Naive thymus-derived CD4-positive, alpha-beta T cell (primary cell): ENCODE measurements around the gene DNAH6. TPM values are rescaled to one million over a fixed set of nuclear protein-coding genes. Genes with fewer than 3 reads are reported as not detected.

ENCODE experiments used
- ATAC-seq: fragments of 150-1000 bp; cut with Tn5 transposase; 2 replicates; pipeline ENCODE4 v1.10.0; 2021; ENCODE audit warnings: mild to moderate bottlenecking, moderate library complexity
- CTCF ChIA-PET: fragments of 350-600 bp; sonication (Branson Sonifier 250); formaldehyde crosslinking; loops from one replicate; lab custom pipeline; 2021; ENCODE audit warnings: antibody characterized with exemption; lab: Charles Lee
- POLR2A ChIA-PET: fragments of 350-600 bp; sonication (Branson Sonifier 250); formaldehyde crosslinking; loops from one replicate; lab custom pipeline; 2021; ENCODE audit warnings: antibody characterized with exemption, inconsistent platforms; lab: Charles Lee
- DNase-seq, 9 donors: peaks; one replicate each; pipeline versions ENCODE4 v3.0.0 to v3.0.0-alpha.2; 2020 to 2022; ENCODE audit warnings: mixed read lengths in 1 of 9
- H3K27ac ChIP-seq: one replicate; pipeline ENCODE4 v1.7.0; 2013; ENCODE audit warnings: mild to moderate bottlenecking, low read depth, low read length, moderate library complexity
- H3K27me3 ChIP-seq, 2 donors: one replicate each; pipeline ENCODE4 v1.7.0; 2013; ENCODE audit warnings: low read length in 2 of 2, mild to moderate bottlenecking in 2 of 2, moderate library complexity in 2 of 2; ENCODE audit not compliant: control insufficient read depth in 2 of 2, insufficient read depth in 2 of 2
- H3K36me3 ChIP-seq, 3 experiments: 1 replicate in 2 of 3; 2 replicates in 1 of 3; pipeline ENCODE4 v1.7.0; 2013; ENCODE audit warnings: low read length in 3 of 3, mild to moderate bottlenecking in 3 of 3, moderate library complexity in 1 of 3; ENCODE audit not compliant: insufficient read depth in 3 of 3, control insufficient read depth in 2 of 3
- H3K4me1 ChIP-seq, 2 donors: one replicate each; pipeline ENCODE4 v1.7.0; 2013; ENCODE audit warnings: low read length in 2 of 2, mild to moderate bottlenecking in 2 of 2, moderate library complexity in 1 of 2; ENCODE audit not compliant: control insufficient read depth in 2 of 2, insufficient read depth in 2 of 2
- H3K4me3 ChIP-seq: 2 replicates; pipeline ENCODE4 v1.7.0; 2013; ENCODE audit warnings: mild to moderate bottlenecking, low read length
- H3K9me3 ChIP-seq, 3 experiments: 1 replicate in 2 of 3; 2 replicates in 1 of 3; pipeline ENCODE4 v1.7.0; 2013; ENCODE audit warnings: low read length in 3 of 3; ENCODE audit not compliant: control insufficient read depth in 2 of 3
- H3K27ac Mint-ChIP-seq, 9 donors: one replicate each; pipeline ENCODE4 v1.8.0; 2020 to 2022; ENCODE audit warnings: mixed read lengths in 9 of 9, mild to moderate bottlenecking in 8 of 9, moderate library complexity in 5 of 9, inconsistent platforms in 2 of 9
- H3K27me3 Mint-ChIP-seq, 5 donors: one replicate each; pipeline ENCODE4 v1.8.0; 2021 to 2022; ENCODE audit warnings: mixed read lengths in 5 of 5, mild to moderate bottlenecking in 1 of 5
- H3K36me3 Mint-ChIP-seq, 5 donors: one replicate each; pipeline ENCODE4 v1.8.0; 2020 to 2022; ENCODE audit warnings: mixed read lengths in 5 of 5, mild to moderate bottlenecking in 3 of 5, inconsistent platforms in 1 of 5
- H3K4me1 Mint-ChIP-seq, 7 donors: one replicate each; pipeline ENCODE4 v1.8.0; 2020 to 2022; ENCODE audit warnings: mixed read lengths in 7 of 7, mild to moderate bottlenecking in 3 of 7, inconsistent platforms in 1 of 7
- H3K4me3 Mint-ChIP-seq, 10 donors: one replicate each; pipeline ENCODE4 v1.8.0; 2020 to 2022; ENCODE audit warnings: mild to moderate bottlenecking in 10 of 10, mixed read lengths in 10 of 10, moderate library complexity in 6 of 10, inconsistent platforms in 2 of 10
- H3K9me3 Mint-ChIP-seq, 11 donors: one replicate each; pipeline ENCODE4 v1.8.0; 2020 to 2022; ENCODE audit warnings: mixed read lengths in 11 of 11, mild to moderate bottlenecking in 4 of 11, inconsistent platforms in 1 of 11, moderate library complexity in 1 of 11
- intact Hi-C, 2 donors: fragments of 100-400 bp; cut with micrococcal nuclease; formaldehyde crosslinking; loops; one replicate each; pipeline ENCODE4 v1.15.1; 2023
- polyA plus RNA-seq, 2 donors: library from polyadenylated mRNA; unstranded; fragments of 300-500 nt; fragmentation: Illumina TruSeq; gene quantifications; one replicate each; pipeline ENCODE4 v1.2.3, GENCODE V29; 2021
- total RNA-seq, 6 experiments: library from RNA in 5 of 6; stranded (reverse) in 5 of 6; gene quantifications; 1 replicate in 5 of 6; 2 replicates in 1 of 6; pipeline ENCODE4 v1.2.3 and lab custom pipeline; 2021 to 2026

Gene DNAH6
- total and polyA plus RNA-seq, 7 experiments from 2014 or later = 0.73 to 2.3 (median 1.3) TPM

GRCh38 chr2:84796798-84797197 is 280.5 kb downstream of the DNAH6 start:
- POLR2A ChIA-PET = interaction anchor here (0.5 to 1.7 kb wide), 9 partner anchors 9 to 147 kb away, joined by 3 to 6 read pairs (median 3); no protein-coding TSS in a partner anchor
- Histone ChIP-seq H3K4me1 (peaks cover 6 to 12% of the 10 kb centered on the region in 2 donors), H3K4me3 (no peak overlapping the region), H3K27ac (no peak overlapping the region), H3K36me3 (no peaks in the 10 kb centered on the region), H3K9me3 (no peaks in the 10 kb centered on the region), H3K27me3 (no peaks in the 10 kb centered on the region)
- DNase-seq (no peak), ATAC-seq (no peak)
- H3K4me1 Mint-ChIP-seq = peaks cover 10 to 46% (median 40%) of the 10 kb centered on the region in 7 donors
- H3K27me3 Mint-ChIP-seq = no peaks in the 10 kb centered on the region
- CTCF ChIA-PET = no interaction called here
- intact Hi-C loops = no loop called here
- peaks cover 0 to 26% (median 10%) of the 10 kb centered on the region in 5 donors for H3K36me3 Mint-ChIP-seq
- H3K9me3 Mint-ChIP-seq = peaks cover 2 to 23% (median 9%) of the 10 kb centered on the region in 11 donors
- no peak overlapping the region for H3K4me3 Mint-ChIP-seq
- peak overlapping the region in 1 of 9 donors; percentile 53 for H3K27ac Mint-ChIP-seq

DNA sequence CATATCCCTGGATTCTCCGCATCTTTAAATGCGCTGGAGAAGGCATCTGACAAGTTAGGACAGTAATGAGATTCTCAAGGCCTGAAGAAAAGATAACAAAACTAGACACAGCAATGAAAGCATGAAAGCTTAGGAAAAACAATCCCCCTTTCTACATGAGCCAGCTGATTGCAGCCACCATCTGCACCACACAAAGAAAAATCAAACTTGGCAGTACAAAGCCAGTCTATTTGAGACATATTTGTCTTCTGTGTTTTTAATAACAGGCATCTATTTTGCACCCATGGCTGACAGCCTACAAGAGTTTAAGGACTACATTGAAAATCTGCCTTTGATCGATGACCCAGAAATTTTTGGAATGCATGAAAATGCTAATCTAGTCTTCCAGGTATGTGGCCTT is 281.0 kb downstream of the DNAH6 start:
- ATAC-seq (no peak), DNase-seq (no peak)
- Histone ChIP-seq H3K4me3 (no peak overlapping the region), H3K4me1 (peaks cover 6 to 12% of the 10 kb centered on the region in 2 donors), H3K27ac (no peak overlapping the region), H3K27me3 (no peaks in the 10 kb centered on the region), H3K9me3 (no peaks in the 10 kb centered on the region), H3K36me3 (no peaks in the 10 kb centered on the region)
- no peaks in the 10 kb centered on the region for H3K27me3 Mint-ChIP-seq
- H3K4me3 Mint-ChIP-seq = no peak overlapping the region
- H3K36me3 Mint-ChIP-seq = peaks cover 0 to 29% (median 8%) of the 10 kb centered on the region in 5 donors
- ChIA-PET CTCF (no interaction called here), POLR2A (interaction anchor here (0.5 to 1.7 kb wide), 6 partner anchors 9 to 147 kb away, joined by 3 to 6 read pairs (median 4); no protein-coding TSS in a partner anchor)
- intact Hi-C loops = no loop called here
- peaks cover 3 to 26% (median 10%) of the 10 kb centered on the region in 11 donors for H3K9me3 Mint-ChIP-seq
- H3K4me1 Mint-ChIP-seq = peaks cover 13 to 51% (median 40%) of the 10 kb centered on the region in 7 donors
- H3K27ac Mint-ChIP-seq = peak overlapping the region in 5 of 9 donors; percentile 10 to 59 (median 37)

DNA sequence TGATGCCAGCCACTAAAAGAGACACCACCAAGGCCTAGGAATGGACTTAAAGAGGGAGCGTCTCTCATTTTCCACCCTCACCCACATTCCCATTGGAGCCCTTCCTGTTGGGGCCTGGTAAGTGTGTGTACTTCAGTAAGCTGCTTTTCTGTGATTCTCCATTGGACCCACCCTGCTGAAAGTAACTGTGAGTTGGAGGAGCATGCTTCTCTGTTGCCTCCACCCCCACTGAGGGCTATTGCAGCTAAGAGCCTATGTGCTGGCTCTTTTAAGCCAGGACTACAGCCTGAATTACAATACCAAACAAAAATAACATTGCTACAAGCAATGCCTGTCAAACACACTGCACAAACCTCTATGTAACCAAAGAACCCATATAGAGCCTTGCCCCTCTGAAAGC is 283.5 kb downstream of the DNAH6 start:
- no peaks in the 10 kb centered on the region for H3K36me3 ChIP-seq
- H3K27me3 ChIP-seq = no peaks in the 10 kb centered on the region
- peaks cover 0 to 25% (median 3%) of the 10 kb centered on the region in 5 donors for H3K36me3 Mint-ChIP-seq
- ChIA-PET CTCF (interaction anchor here (0.9 kb wide), 1 partner anchor 10 kb away, joined by 4 read pairs; no protein-coding TSS in a partner anchor), POLR2A (no interaction called here)
- DNase-seq = no peak
- H3K27me3 Mint-ChIP-seq = no peaks in the 10 kb centered on the region
- peaks cover 6 to 12% of the 10 kb centered on the region in 2 donors for H3K4me1 ChIP-seq
- H3K27ac Mint-ChIP-seq = peak overlapping the region in 8 of 9 donors; percentile 12 to 83 (median 66)
- no peaks in the 10 kb centered on the region for H3K9me3 ChIP-seq
- peak overlapping the region; percentile 25 for H3K4me3 ChIP-seq
- ATAC-seq = no peak
- H3K27ac ChIP-seq = no peak overlapping the region
- H3K4me3 Mint-ChIP-seq = peak overlapping the region in 9 of 10 donors; percentile 42 to 79 (median 62)
- intact Hi-C loops = loop anchor here (1.0 to 2.0 kb wide), 2 partner anchors 17 kb away; no protein-coding TSS in a partner anchor
- H3K4me1 Mint-ChIP-seq = peaks cover 13 to 54% (median 40%) of the 10 kb centered on the region in 7 donors
- H3K9me3 Mint-ChIP-seq = peaks cover 0 to 19% (median 7%) of the 10 kb centered on the region in 11 donors

DNA sequence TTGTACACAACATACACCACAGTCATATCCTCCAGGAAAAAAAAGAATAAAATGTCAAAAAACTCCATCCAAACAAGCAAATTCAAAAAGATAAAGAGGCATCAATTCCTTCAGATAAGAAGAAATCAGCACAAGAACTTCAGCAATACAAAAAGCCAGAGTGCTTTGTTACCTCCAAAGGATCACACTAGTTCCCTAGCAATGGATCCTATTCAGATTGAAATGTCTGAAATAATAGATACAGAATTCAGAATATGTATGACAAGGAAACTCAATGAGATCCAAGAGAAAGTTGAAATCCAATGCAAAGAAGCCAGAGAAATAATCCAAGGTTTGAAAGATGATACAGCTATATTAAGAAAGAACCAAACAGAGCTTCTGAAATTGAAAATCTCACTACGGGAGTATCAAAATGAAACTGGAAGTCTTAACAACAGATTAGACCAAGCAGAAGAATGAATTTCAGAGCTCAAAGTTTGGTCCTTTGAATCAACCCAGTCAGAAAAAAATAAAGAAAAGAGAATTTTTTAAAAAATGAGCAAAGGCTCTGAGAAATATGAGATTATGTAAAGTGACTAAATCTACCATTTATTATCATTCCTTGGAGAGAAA is 284.0 kb downstream of the DNAH6 start:
- Mint-ChIP-seq H3K36me3 (peaks cover 0 to 25% (median 3%) of the 10 kb centered on the region in 5 donors), H3K9me3 (peaks cover 0 to 19% (median 7%) of the 10 kb centered on the region in 11 donors), H3K4me1 (peaks cover 13 to 60% (median 43%) of the 10 kb centered on the region in 7 donors), H3K27ac (peak overlapping the region; percentile 3 to 83 (median 65)), H3K27me3 (no peaks in the 10 kb centered on the region), H3K4me3 (peak overlapping the region in 9 of 10 donors; percentile 42 to 79 (median 62))
- CTCF ChIA-PET = interaction anchor here (0.9 kb wide), 1 partner anchor 9 kb away, joined by 4 read pairs; no protein-coding TSS in a partner anchor
- ATAC-seq = no peak
- intact Hi-C loops = loop anchor here (1.0 to 2.0 kb wide), 2 partner anchors 17 to 18 kb away; no protein-coding TSS in a partner anchor
- H3K4me1 ChIP-seq = peaks cover 6 to 12% of the 10 kb centered on the region in 2 donors
- H3K9me3 ChIP-seq = no peaks in the 10 kb centered on the region
- H3K4me3 ChIP-seq = peak overlapping the region; percentile 25
- no peak overlapping the region for H3K27ac ChIP-seq
- no peaks in the 10 kb centered on the region for H3K27me3 ChIP-seq
- POLR2A ChIA-PET = interaction anchor here (0.8 kb wide), 1 partner anchor 139 kb away, joined by 3 read pairs; no protein-coding TSS in a partner anchor
- DNase-seq = no peak
- H3K36me3 ChIP-seq = no peaks in the 10 kb centered on the region

- ATAC-seq = no peak
Measured at GRCh38 chr2:84801811-84802210, 285.5 kb downstream of the DNAH6 start.

DNA sequence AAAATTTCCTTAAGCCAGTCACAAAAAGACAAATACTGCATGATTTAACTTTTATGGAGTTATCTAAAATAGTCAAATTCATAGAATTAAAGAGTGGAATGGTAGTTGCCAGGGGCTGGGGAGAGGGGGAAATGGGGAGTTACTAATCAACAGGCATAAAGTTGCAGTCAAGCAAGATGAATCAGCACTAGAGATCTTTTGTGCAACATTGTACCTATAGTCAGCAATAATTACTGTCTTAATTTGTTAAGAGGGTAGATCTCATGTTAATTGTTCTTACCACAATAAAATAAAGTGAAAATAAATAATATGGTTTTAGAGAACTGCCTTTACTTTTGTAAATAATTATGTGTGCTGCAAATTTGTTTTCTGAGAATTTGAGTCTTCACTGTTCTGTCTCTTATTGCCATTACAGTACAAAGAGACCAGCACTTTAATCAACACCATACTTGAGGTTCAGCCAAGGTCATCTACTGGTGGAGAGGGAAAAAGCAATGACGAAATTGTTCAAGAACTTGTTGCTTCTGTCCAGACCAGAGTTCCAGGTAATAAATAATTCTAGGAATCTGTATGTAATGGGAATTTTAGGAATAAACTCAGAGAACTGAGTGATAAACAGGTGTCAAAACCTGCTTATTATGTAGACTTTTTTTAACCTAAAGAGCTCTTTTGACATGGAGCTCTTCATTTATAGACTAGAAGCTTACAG is 289.1 kb downstream of the DNAH6 start:
- no peaks in the 10 kb centered on the region for H3K27me3 ChIP-seq
- no peak overlapping the region for H3K4me3 ChIP-seq
- Mint-ChIP-seq H3K36me3 (peaks cover 4 to 20% (median 7%) of the 10 kb centered on the region in 5 donors), H3K27ac (no peak overlapping the region), H3K9me3 (peaks cover 0 to 17% (median 7%) of the 10 kb centered on the region in 11 donors), H3K4me3 (no peak overlapping the region), H3K27me3 (no peaks in the 10 kb centered on the region), H3K4me1 (peaks cover 11 to 64% (median 49%) of the 10 kb centered on the region in 7 donors)
- DNase-seq (no peak), ATAC-seq (no peak)
- H3K4me1 ChIP-seq = no peaks in the 10 kb centered on the region
- intact Hi-C loops = loop anchor here in 1 of 2 donors (2.0 kb wide), 2 partner anchors 15 to 23 kb away; no protein-coding TSS in a partner anchor
- H3K27ac ChIP-seq = no peak overlapping the region
- no peaks in the 10 kb centered on the region for H3K36me3 ChIP-seq
- no peaks in the 10 kb centered on the region for H3K9me3 ChIP-seq
- POLR2A ChIA-PET = interaction anchor here (0.7 to 1.4 kb wide), 4 partner anchors 9 to 49 kb away, joined by 3 to 6 read pairs (median 3); no protein-coding TSS in a partner anchor
- CTCF ChIA-PET = no interaction called here

More at GRCh38 chr2:84801811-84802210, 285.5 kb downstream of the DNAH6 start:
- peaks cover 0 to 25% (median 3%) of the 10 kb centered on the region in 5 donors for H3K36me3 Mint-ChIP-seq
- peaks cover 13 to 71% (median 50%) of the 10 kb centered on the region in 7 donors for H3K4me1 Mint-ChIP-seq
- H3K27me3 Mint-ChIP-seq = no peaks in the 10 kb centered on the region
- H3K4me3 Mint-ChIP-seq = peak overlapping the region in 1 of 10 donors; percentile 22
- Histone ChIP-seq H3K4me3 (no peak overlapping the region), H3K36me3 (no peaks in the 10 kb centered on the region), H3K9me3 (no peaks in the 10 kb centered on the region), H3K27ac (no peak overlapping the region), H3K27me3 (no peaks in the 10 kb centered on the region), H3K4me1 (peaks cover 6 to 12% of the 10 kb centered on the region in 2 donors)
- peak overlapping the region in 1 of 9 donors; percentile 33 for H3K27ac Mint-ChIP-seq
- no peak for DNase-seq
- ChIA-PET CTCF (no interaction called here), POLR2A (interaction anchor here (0.7 kb wide), 2 partner anchors 44 to 86 kb away, joined by 4 read pairs; no protein-coding TSS in a partner anchor)
- intact Hi-C loops = loop anchor here in 1 of 2 donors (2.0 kb wide), 1 partner anchor 19 kb away; no protein-coding TSS in a partner anchor
- H3K9me3 Mint-ChIP-seq = peaks cover 0 to 19% (median 7%) of the 10 kb centered on the region in 11 donors
